ENCODE results near the gene CECR2. TPM values are rescaled to one million over a fixed set of nuclear protein-coding genes. Genes with fewer than 3 reads are reported as not detected.

The CECR2 gene
- total and polyA plus RNA-seq, 7 experiments from 2014 or later, result 0.08 to 0.37 (median 0.15) TPM; not detected in 4

- H3K27ac Mint-ChIP-seq, result no peak overlapping the region
- intact Hi-C loops (cut with micrococcal nuclease), result no loop called here
- no peak overlapping the region for H3K27ac ChIP-seq (ENCODE audit: low read depth, low read length)
- ATAC-seq (no peak), DNase-seq (no peak)
- CTCF ChIA-PET, result no interaction called here
- H3K4me1 Mint-ChIP-seq, result no peaks in the 10 kb centered on the region
- H3K36me3 ChIP-seq (ENCODE audit: control insufficient read depth in 2 of 3, insufficient read depth in 3 of 3, low read length in 3 of 3), result no peaks in the 10 kb centered on the region
- no peak overlapping the region for H3K4me3 ChIP-seq (ENCODE audit: low read length)
- H3K4me1 ChIP-seq (ENCODE audit: control insufficient read depth in 2 of 2, insufficient read depth in 2 of 2, low read length in 2 of 2), result no peaks in the 10 kb centered on the region
- peaks cover 0 to 13% (median 5%) of the 10 kb centered on the region in 5 donors for H3K27me3 Mint-ChIP-seq
- H3K4me3 Mint-ChIP-seq, result no peak overlapping the region
- H3K9me3 Mint-ChIP-seq, result no peaks in the 10 kb centered on the region
- no peaks in the 10 kb centered on the region for H3K9me3 ChIP-seq (ENCODE audit: control insufficient read depth in 2 of 3, low read length in 3 of 3)
- no peaks in the 10 kb centered on the region for H3K36me3 Mint-ChIP-seq
- POLR2A ChIA-PET, result no interaction called here
- no peaks in the 10 kb centered on the region for H3K27me3 ChIP-seq (ENCODE audit: control insufficient read depth in 2 of 2, insufficient read depth in 2 of 2, low read length in 2 of 2)
These were observed 206.4 kb downstream of the CECR2 start for GRCh38 chr22:17575681-17576080.

GRCh38 chr22:17576470-17576869 is 207.2 kb downstream of the CECR2 start:
- H3K36me3 ChIP-seq (ENCODE audit: control insufficient read depth in 2 of 3, insufficient read depth in 3 of 3, low read length in 3 of 3), result no peaks in the 10 kb centered on the region
- no peaks in the 10 kb centered on the region for H3K4me1 ChIP-seq (ENCODE audit: control insufficient read depth in 2 of 2, insufficient read depth in 2 of 2, low read length in 2 of 2)
- ChIA-PET CTCF (no interaction called here), POLR2A (no interaction called here)
- DNase-seq, result no peak
- ATAC-seq, result no peak
- Mint-ChIP-seq H3K27me3 (peaks cover 0 to 6% (median 2%) of the 10 kb centered on the region in 5 donors), H3K36me3 (no peaks in the 10 kb centered on the region), H3K27ac (peak overlapping the region in 1 of 9 donors; percentile 41), H3K9me3 (no peaks in the 10 kb centered on the region), H3K4me1 (no peaks in the 10 kb centered on the region), H3K4me3 (no peak overlapping the region)
- H3K27ac ChIP-seq (ENCODE audit: low read depth, low read length), result no peak overlapping the region
- no peaks in the 10 kb centered on the region for H3K9me3 ChIP-seq (ENCODE audit: control insufficient read depth in 2 of 3, low read length in 3 of 3)
- H3K4me3 ChIP-seq (ENCODE audit: low read length), result no peak overlapping the region
- H3K27me3 ChIP-seq (ENCODE audit: control insufficient read depth in 2 of 2, insufficient read depth in 2 of 2, low read length in 2 of 2), result no peaks in the 10 kb centered on the region
- intact Hi-C loops (cut with micrococcal nuclease), result no loop called here

- Mint-ChIP-seq H3K4me3 (no peak overlapping the region), H3K9me3 (no peaks in the 10 kb centered on the region), H3K27ac (no peak overlapping the region), H3K27me3 (peaks cover 0 to 5% (median 2%) of the 10 kb centered on the region in 5 donors), H3K4me1 (no peaks in the 10 kb centered on the region), H3K36me3 (no peaks in the 10 kb centered on the region)
- Histone ChIP-seq H3K27me3 (ENCODE audit: control insufficient read depth in 2 of 2, insufficient read depth in 2 of 2, low read length in 2 of 2) (no peaks in the 10 kb centered on the region), H3K4me3 (ENCODE audit: low read length) (no peak overlapping the region), H3K9me3 (ENCODE audit: control insufficient read depth in 2 of 3, low read length in 3 of 3) (no peaks in the 10 kb centered on the region), H3K4me1 (ENCODE audit: control insufficient read depth in 2 of 2, insufficient read depth in 2 of 2, low read length in 2 of 2) (no peaks in the 10 kb centered on the region), H3K27ac (ENCODE audit: low read depth, low read length) (no peak overlapping the region), H3K36me3 (ENCODE audit: control insufficient read depth in 2 of 3, insufficient read depth in 3 of 3, low read length in 3 of 3) (no peaks in the 10 kb centered on the region)
- DNase-seq, result no peak
- no peak for ATAC-seq
- intact Hi-C loops (cut with micrococcal nuclease), result no loop called here
- ChIA-PET CTCF (no interaction called here), POLR2A (no interaction called here)
These were observed 209.0 kb downstream of the CECR2 start for GRCh38 chr22:17578136-17578754.

GRCh38 chr22:17579535-17579981 is 210.3 kb downstream of the CECR2 start:
- no peak for ATAC-seq
- intact Hi-C loops (cut with micrococcal nuclease), result no loop called here
- Histone ChIP-seq H3K27ac (ENCODE audit: low read depth, low read length) (no peak overlapping the region), H3K9me3 (ENCODE audit: control insufficient read depth in 2 of 3, low read length in 3 of 3) (no peaks in the 10 kb centered on the region), H3K4me3 (ENCODE audit: low read length) (no peak overlapping the region), H3K36me3 (ENCODE audit: control insufficient read depth in 2 of 3, insufficient read depth in 3 of 3, low read length in 3 of 3) (no peaks in the 10 kb centered on the region), H3K4me1 (ENCODE audit: control insufficient read depth in 2 of 2, insufficient read depth in 2 of 2, low read length in 2 of 2) (no peaks in the 10 kb centered on the region), H3K27me3 (ENCODE audit: control insufficient read depth in 2 of 2, insufficient read depth in 2 of 2, low read length in 2 of 2) (no peaks in the 10 kb centered on the region)
- Mint-ChIP-seq H3K27ac (no peak overlapping the region), H3K4me1 (no peaks in the 10 kb centered on the region), H3K36me3 (no peaks in the 10 kb centered on the region), H3K4me3 (no peak overlapping the region), H3K27me3 (no peaks in the 10 kb centered on the region), H3K9me3 (no peaks in the 10 kb centered on the region)
- ChIA-PET POLR2A (no interaction called here), CTCF (no interaction called here)
- no peak for DNase-seq

- no peak overlapping the region for H3K27ac ChIP-seq (ENCODE audit: low read depth, low read length)
- no peaks in the 10 kb centered on the region for H3K9me3 ChIP-seq (ENCODE audit: control insufficient read depth in 2 of 3, low read length in 3 of 3)
- Mint-ChIP-seq H3K27me3 (no peaks in the 10 kb centered on the region), H3K4me1 (no peaks in the 10 kb centered on the region), H3K27ac (no peak overlapping the region), H3K36me3 (no peaks in the 10 kb centered on the region), H3K4me3 (no peak overlapping the region), H3K9me3 (no peaks in the 10 kb centered on the region)
- no peaks in the 10 kb centered on the region for H3K4me1 ChIP-seq (ENCODE audit: control insufficient read depth in 2 of 2, insufficient read depth in 2 of 2, low read length in 2 of 2)
- ATAC-seq (no peak), DNase-seq (no peak)
- intact Hi-C loops (cut with micrococcal nuclease), result no loop called here
- CTCF ChIA-PET, result no interaction called here
- H3K27me3 ChIP-seq (ENCODE audit: control insufficient read depth in 2 of 2, insufficient read depth in 2 of 2, low read length in 2 of 2), result no peaks in the 10 kb centered on the region
- POLR2A ChIA-PET, result no interaction called here
- H3K4me3 ChIP-seq (ENCODE audit: low read length), result no peak overlapping the region
- no peaks in the 10 kb centered on the region for H3K36me3 ChIP-seq (ENCODE audit: control insufficient read depth in 2 of 3, insufficient read depth in 3 of 3, low read length in 3 of 3)
These were observed 211.3 kb downstream of the CECR2 start for GRCh38 chr22:17580441-17581031.

- ATAC-seq (no peak), DNase-seq (no peak)
- H3K4me3 ChIP-seq (ENCODE audit: low read length), result no peak overlapping the region
- H3K36me3 ChIP-seq (ENCODE audit: control insufficient read depth in 2 of 3, insufficient read depth in 3 of 3, low read length in 3 of 3), result no peaks in the 10 kb centered on the region
- no peaks in the 10 kb centered on the region for H3K27me3 Mint-ChIP-seq
- H3K4me3 Mint-ChIP-seq, result no peak overlapping the region
- ChIA-PET POLR2A (no interaction called here), CTCF (no interaction called here)
- no peak overlapping the region for H3K27ac ChIP-seq (ENCODE audit: low read depth, low read length)
- H3K27me3 ChIP-seq (ENCODE audit: control insufficient read depth in 2 of 2, insufficient read depth in 2 of 2, low read length in 2 of 2), result no peaks in the 10 kb centered on the region
- no peaks in the 10 kb centered on the region for H3K9me3 Mint-ChIP-seq
- no peaks in the 10 kb centered on the region for H3K36me3 Mint-ChIP-seq
- no peak overlapping the region for H3K27ac Mint-ChIP-seq
- no peaks in the 10 kb centered on the region for H3K4me1 Mint-ChIP-seq
- H3K4me1 ChIP-seq (ENCODE audit: control insufficient read depth in 2 of 2, insufficient read depth in 2 of 2, low read length in 2 of 2), result no peaks in the 10 kb centered on the region
- no peaks in the 10 kb centered on the region for H3K9me3 ChIP-seq (ENCODE audit: control insufficient read depth in 2 of 3, low read length in 3 of 3)
- intact Hi-C loops (cut with micrococcal nuclease), result no loop called here
These were observed 211.8 kb downstream of the CECR2 start for GRCh38 chr22:17581056-17581455.

- Mint-ChIP-seq H3K4me3 (no peak overlapping the region), H3K4me1 (no peaks in the 10 kb centered on the region), H3K9me3 (no peaks in the 10 kb centered on the region), H3K27me3 (no peaks in the 10 kb centered on the region), H3K27ac (no peak overlapping the region), H3K36me3 (no peaks in the 10 kb centered on the region)
- ChIA-PET POLR2A (no interaction called here), CTCF (no interaction called here)
- intact Hi-C loops (cut with micrococcal nuclease), result no loop called here
- H3K27me3 ChIP-seq (ENCODE audit: control insufficient read depth in 2 of 2, insufficient read depth in 2 of 2, low read length in 2 of 2), result no peaks in the 10 kb centered on the region
- no peak overlapping the region for H3K4me3 ChIP-seq (ENCODE audit: low read length)
- H3K27ac ChIP-seq (ENCODE audit: low read depth, low read length), result no peak overlapping the region
- H3K4me1 ChIP-seq (ENCODE audit: control insufficient read depth in 2 of 2, insufficient read depth in 2 of 2, low read length in 2 of 2), result no peaks in the 10 kb centered on the region
- ATAC-seq, result no peak
- H3K9me3 ChIP-seq (ENCODE audit: control insufficient read depth in 2 of 3, low read length in 3 of 3), result no peaks in the 10 kb centered on the region
- DNase-seq, result no peak
- no peaks in the 10 kb centered on the region for H3K36me3 ChIP-seq (ENCODE audit: control insufficient read depth in 2 of 3, insufficient read depth in 3 of 3, low read length in 3 of 3)
These were observed 212.4 kb downstream of the CECR2 start for GRCh38 chr22:17581631-17582030.

Data from naive thymus-derived CD4-positive, alpha-beta T cell (primary cell).